ENCODE data around the gene PTGER1.
A peak's percentile ranks its signal among the peaks of the same experiment; 100 is the strongest.

The PTGER1 gene

GRCh38 chr19:14440049-14440448 lies 35.1 kb downstream of the PTGER1 start:
- TF ChIP-seq CTCF (IDR thresholded peaks at IDR 0.05; ENCODE audit: insufficient read depth, low read depth, low read length, missing control alignments) = no peak
- peak overlapping the region; percentile 80 for H3K4me3 ChIP-seq (ENCODE audit: low read depth, low read length)
- DNase-seq (ENCODE audit: low read depth) = peak; percentile 88

- no peak for TF ChIP-seq CTCF (IDR thresholded peaks at IDR 0.05; ENCODE audit: insufficient read depth, low read depth, low read length, missing control alignments)
- no peak for DNase-seq (ENCODE audit: low read depth)
- no peak overlapping the region for H3K4me3 ChIP-seq (ENCODE audit: low read depth, low read length)
Measured at GRCh38 chr19:14439014-14439413, 36.1 kb downstream of the PTGER1 start.

GRCh38 chr19:14437578-14438140 lies 37.5 kb downstream of the PTGER1 start:
- TF ChIP-seq CTCF (IDR thresholded peaks at IDR 0.05; ENCODE audit: insufficient read depth, low read depth, low read length, missing control alignments) = no peak
- DNase-seq (ENCODE audit: low read depth) = no peak
- no peak overlapping the region for H3K4me3 ChIP-seq (ENCODE audit: low read depth, low read length)

GRCh38 chr19:14435320-14436050 lies 39.7 kb downstream of the PTGER1 start:
- no peak for DNase-seq (ENCODE audit: low read depth)
- no peak for TF ChIP-seq CTCF (IDR thresholded peaks at IDR 0.05; ENCODE audit: insufficient read depth, low read depth, low read length, missing control alignments)

GRCh38 chr19:14434543-14435319 lies 40.4 kb downstream of the PTGER1 start:
- no peak overlapping the region for H3K4me3 ChIP-seq (ENCODE audit: low read depth, low read length)
- DNase-seq (ENCODE audit: low read depth) = no peak
- no peak for TF ChIP-seq CTCF (IDR thresholded peaks at IDR 0.05; ENCODE audit: insufficient read depth, low read depth, low read length, missing control alignments)

More at GRCh38 chr19:14435320-14436050, 39.7 kb downstream of the PTGER1 start:
- no peak overlapping the region for H3K4me3 ChIP-seq (ENCODE audit: low read depth, low read length)

- DNase-seq (ENCODE audit: low read depth) = no peak
- TF ChIP-seq CTCF (IDR thresholded peaks at IDR 0.05; ENCODE audit: insufficient read depth, low read depth, low read length, missing control alignments) = no peak
- H3K4me3 ChIP-seq (ENCODE audit: low read depth, low read length) = peak overlapping the region; percentile 90
Measured at GRCh38 chr19:14433554-14434501, 41.3 kb downstream of the PTGER1 start.
